ENCODE data around the gene NTMT2. TPM values are rescaled to one million over a fixed set of nuclear protein-coding genes. Genes with fewer than 3 reads are reported as not detected.

NTMT2 gene
- polyA plus RNA-seq (not detected in 3 replicates), polyA minus RNA-seq (not detected in 3 replicates)
- not detected for polyA plus RNA-seq (2011; ENCODE audit: low read depth)
- polyA plus RNA-seq (2011; cell fraction: cytosol; rRNA removed) = not detected in 2 replicates
- polyA plus RNA-seq (2011; cell fraction: nucleus; rRNA removed) = not detected in 2 replicates
- not detected in 2 replicates for polyA plus RNA-seq (2012; ENCODE audit: low replicate concordance)
- not detected for polyA minus RNA-seq (2011; cell fraction: cytosol; rRNA and poly(A)+ RNA removed)
- polyA minus RNA-seq (2011; cell fraction: nucleus; rRNA and poly(A)+ RNA removed) = not detected in 2 replicates

DNA sequence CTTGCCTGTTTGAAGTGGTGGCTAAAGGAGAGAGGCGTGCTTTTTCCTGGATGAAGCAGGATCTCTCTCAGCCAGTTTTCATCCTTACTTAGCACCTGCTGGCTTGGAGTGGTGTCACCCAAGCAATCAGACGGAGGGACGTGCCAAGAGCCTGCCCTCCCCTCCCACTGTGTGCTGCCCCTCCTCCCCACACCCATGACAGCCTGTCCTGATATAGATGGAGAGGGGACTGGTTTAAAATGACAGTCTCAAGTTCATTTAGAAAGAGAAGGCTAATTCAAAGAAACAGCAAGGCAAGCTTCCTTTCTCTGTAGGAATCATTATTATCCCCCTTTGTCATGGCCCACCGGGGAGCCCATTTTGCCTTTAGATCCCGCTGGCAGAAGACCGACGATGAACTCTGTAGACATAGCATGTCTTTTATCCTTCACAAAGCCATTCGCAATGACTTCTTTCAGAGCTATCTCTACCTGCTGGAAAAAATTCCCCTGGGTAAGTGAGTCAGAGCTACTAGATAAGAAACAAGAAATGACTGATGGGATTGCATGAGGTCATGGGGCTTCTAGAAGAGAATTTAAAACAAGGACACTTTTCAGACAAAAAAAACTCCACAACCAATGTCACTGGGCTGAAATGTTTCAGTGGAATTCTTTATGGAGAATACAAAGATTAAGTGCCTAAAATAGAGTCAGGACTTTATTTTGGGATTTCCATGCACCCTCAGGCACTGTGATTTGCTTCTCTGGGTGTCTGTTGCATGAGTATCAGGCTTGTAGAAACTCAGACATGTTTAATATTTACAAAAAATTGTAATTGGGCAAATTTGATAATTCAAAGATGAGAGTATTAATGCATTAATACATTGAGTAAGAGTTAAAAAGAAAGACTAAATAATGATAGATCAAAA lies at the start of gene NTMT2:
Gene NTMT2 (plus strand): TSS at position 190 of the 907 bp plus-strand sequence. CDS start 149 bp downstream, at position 339.
- TF ChIP-seq EZH2 (IDR thresholded peaks at IDR 0.05; ENCODE audit: low read length) = no peak
- no peak within 1 kb of the TSS for H3K27ac ChIP-seq (ENCODE audit: control insufficient read depth, insufficient read depth, low read length)
- no peaks in the 10 kb centered on the region for H3K9me3 ChIP-seq (ENCODE audit: control insufficient read depth, low read depth, low read length)
- H3K27me3 ChIP-seq (ENCODE audit: control insufficient read depth, extremely low read depth, insufficient read depth, low read length) = no peaks in the 10 kb centered on the region
- no peaks in the 10 kb centered on the region for H3K4me1 ChIP-seq (ENCODE audit: control insufficient read depth, extremely low read depth, insufficient read depth, low read length)
- no peaks in the 10 kb centered on the region for H3K9me1 ChIP-seq (ENCODE audit: control insufficient read depth, extremely low read depth, insufficient read depth, low read length)
- FAIRE-seq = no peak
- H3K79me2 ChIP-seq (ENCODE audit: control insufficient read depth, insufficient read depth, low read length) = no peaks in the 10 kb centered on the region
- DNase-seq (ENCODE audit: low read depth, low spot score) = no peak
- no peak within 1 kb of the TSS for H3K4me3 ChIP-seq (ENCODE audit: control insufficient read depth in 2 of 3, extremely low read depth in 1 of 3, insufficient read depth in 2 of 3, low read depth in 1 of 3, low read length in 3 of 3)
- no peak within 1 kb of the TSS for H3K4me2 ChIP-seq (ENCODE audit: control insufficient read depth, extremely low read depth, insufficient read depth, low read depth, low read length)
- dilution Hi-C loops (cut with MboI; ENCODE audit: extremely low pct_ligation_motif_present, low sequenced_read_pairs) = no loop called here
- no peak within 1 kb of the TSS for H3K9ac ChIP-seq (ENCODE audit: control insufficient read depth, extremely low read depth, insufficient read depth, low read length)
- H2AFZ ChIP-seq (ENCODE audit: control insufficient read depth, low read length) = no peak within 1 kb of the TSS
- no peaks in the 10 kb centered on the region for H3K36me3 ChIP-seq (ENCODE audit: control insufficient read depth in 2 of 2, extremely low read depth in 1 of 2, insufficient read depth in 2 of 2, low read length in 2 of 2)
- H4K20me1 ChIP-seq (ENCODE audit: control insufficient read depth, extremely low read depth, insufficient read depth, low read length) = no peaks in the 10 kb centered on the region

DNA sequence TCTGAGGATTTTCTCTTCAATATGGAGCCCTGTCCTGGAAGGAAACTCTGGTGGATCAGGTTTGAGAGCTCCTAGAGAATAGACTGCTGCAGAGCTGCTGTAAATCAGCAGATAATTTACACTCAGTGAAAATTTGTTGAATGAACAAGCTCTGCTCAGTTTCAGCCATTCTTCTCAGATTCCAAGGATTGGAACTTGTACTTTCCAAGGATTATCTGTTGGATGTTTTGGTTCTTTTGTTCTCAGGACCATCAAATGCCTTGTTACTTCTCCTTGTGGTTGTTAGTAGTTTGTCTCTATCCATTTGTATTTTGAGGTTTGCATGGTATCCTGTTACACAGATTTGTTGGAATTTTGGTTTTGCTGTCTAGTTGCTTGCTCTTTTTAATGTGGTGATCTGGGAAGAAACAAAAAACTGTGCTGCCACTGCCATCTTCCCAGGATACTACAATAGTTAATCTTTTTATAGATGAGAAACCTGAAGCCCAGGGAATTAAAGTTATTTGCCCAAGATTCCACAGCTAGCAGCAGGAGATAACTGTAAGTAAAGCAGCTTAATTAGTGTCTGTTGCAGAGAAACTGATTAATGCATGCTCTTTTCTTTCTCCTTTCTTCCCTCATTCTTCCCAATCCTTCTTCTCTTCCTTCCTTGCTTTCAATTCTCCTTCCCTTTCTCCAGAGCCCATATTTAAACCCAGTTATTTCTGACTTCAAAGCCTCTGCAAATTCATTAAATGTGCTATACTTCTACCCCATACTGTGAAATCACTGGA lies 49.6 kb upstream of the NTMT2 start:
- H3K4me3 ChIP-seq (ENCODE audit: control insufficient read depth in 2 of 3, extremely low read depth in 1 of 3, insufficient read depth in 2 of 3, low read depth in 1 of 3, low read length in 3 of 3) = no peak overlapping the region
- H3K9me3 ChIP-seq (ENCODE audit: control insufficient read depth, low read depth, low read length) = no peaks in the 10 kb centered on the region
- no peak overlapping the region for H3K4me2 ChIP-seq (ENCODE audit: control insufficient read depth, extremely low read depth, insufficient read depth, low read depth, low read length)
- no peaks in the 10 kb centered on the region for H3K9me1 ChIP-seq (ENCODE audit: control insufficient read depth, extremely low read depth, insufficient read depth, low read length)
- no peak overlapping the region for H3K27ac ChIP-seq (ENCODE audit: control insufficient read depth, insufficient read depth, low read length)
- DNase-seq (ENCODE audit: low read depth, low spot score) (no peak), FAIRE-seq (no peak)
- no peaks in the 10 kb centered on the region for H3K79me2 ChIP-seq (ENCODE audit: control insufficient read depth, insufficient read depth, low read length)
- no peak for TF ChIP-seq EZH2 (IDR thresholded peaks at IDR 0.05; ENCODE audit: low read length)
- TF ChIP-seq, protein P1, sequence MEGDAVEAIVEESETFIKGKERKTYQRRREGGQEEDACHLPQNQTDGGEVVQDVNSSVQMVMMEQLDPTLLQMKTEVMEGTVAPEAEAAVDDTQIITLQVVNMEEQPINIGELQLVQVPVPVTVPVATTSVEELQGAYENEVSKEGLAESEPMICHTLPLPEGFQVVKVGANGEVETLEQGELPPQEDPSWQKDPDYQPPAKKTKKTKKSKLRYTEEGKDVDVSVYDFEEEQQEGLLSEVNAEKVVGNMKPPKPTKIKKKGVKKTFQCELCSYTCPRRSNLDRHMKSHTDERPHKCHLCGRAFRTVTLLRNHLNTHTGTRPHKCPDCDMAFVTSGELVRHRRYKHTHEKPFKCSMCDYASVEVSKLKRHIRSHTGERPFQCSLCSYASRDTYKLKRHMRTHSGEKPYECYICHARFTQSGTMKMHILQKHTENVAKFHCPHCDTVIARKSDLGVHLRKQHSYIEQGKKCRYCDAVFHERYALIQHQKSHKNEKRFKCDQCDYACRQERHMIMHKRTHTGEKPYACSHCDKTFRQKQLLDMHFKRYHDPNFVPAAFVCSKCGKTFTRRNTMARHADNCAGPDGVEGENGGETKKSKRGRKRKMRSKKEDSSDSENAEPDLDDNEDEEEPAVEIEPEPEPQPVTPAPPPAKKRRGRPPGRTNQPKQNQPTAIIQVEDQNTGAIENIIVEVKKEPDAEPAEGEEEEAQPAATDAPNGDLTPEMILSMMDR (optimal IDR thresholded peaks at IDR 0.05 in 1 of 3, IDR thresholded peaks at IDR 0.05 in 1 of 3, conservative IDR thresholded peaks at IDR 0.05 in 1 of 3; ENCODE audit: extremely low read depth in 1 of 3, insufficient read depth in 2 of 3, low read length in 3 of 3) = no peak
- H3K36me3 ChIP-seq (ENCODE audit: control insufficient read depth in 2 of 2, extremely low read depth in 1 of 2, insufficient read depth in 2 of 2, low read length in 2 of 2) = no peaks in the 10 kb centered on the region
- H3K9ac ChIP-seq (ENCODE audit: control insufficient read depth, extremely low read depth, insufficient read depth, low read length) = no peak overlapping the region
- no peaks in the 10 kb centered on the region for H4K20me1 ChIP-seq (ENCODE audit: control insufficient read depth, extremely low read depth, insufficient read depth, low read length)
- no peaks in the 10 kb centered on the region for H3K27me3 ChIP-seq (ENCODE audit: control insufficient read depth, extremely low read depth, insufficient read depth, low read length)
- no peaks in the 10 kb centered on the region for H3K4me1 ChIP-seq (ENCODE audit: control insufficient read depth, extremely low read depth, insufficient read depth, low read length)
- no peak overlapping the region for H2AFZ ChIP-seq (ENCODE audit: control insufficient read depth, low read length)
- dilution Hi-C loops (cut with MboI; ENCODE audit: extremely low pct_ligation_motif_present, low sequenced_read_pairs) = no loop called here
